GM13977 (cell line): ENCODE data around the gene NEK11.

ENCODE experiments used
- DNase-seq: peaks from one replicate; pipeline ENCODE4 v3.0.0; 2012; ENCODE audit warnings: low spot score
- in situ Hi-C: fragments of 300-500 bp; cut with MboI; formaldehyde crosslinking; loops from one replicate; pipeline ENCODE4 v1.12.0; 2022; ENCODE audit warnings: low sequenced_read_pairs, low pct_unique_long_range_greater_than_20kb, mixed read lengths, inconsistent platforms; ENCODE audit not compliant: unreplicated experiment
- TF ChIP-seq, protein P1 (sequence below): IDR thresholded peaks from 2 replicates; pipeline ENCODE4 v1.5.1; 2012; ENCODE audit warnings: mild to moderate bottlenecking, control low read depth; ENCODE audit not compliant: insufficient read depth; ENCODE audit errors: extremely low read depth, missing control alignments

NEK11 gene

DNA sequence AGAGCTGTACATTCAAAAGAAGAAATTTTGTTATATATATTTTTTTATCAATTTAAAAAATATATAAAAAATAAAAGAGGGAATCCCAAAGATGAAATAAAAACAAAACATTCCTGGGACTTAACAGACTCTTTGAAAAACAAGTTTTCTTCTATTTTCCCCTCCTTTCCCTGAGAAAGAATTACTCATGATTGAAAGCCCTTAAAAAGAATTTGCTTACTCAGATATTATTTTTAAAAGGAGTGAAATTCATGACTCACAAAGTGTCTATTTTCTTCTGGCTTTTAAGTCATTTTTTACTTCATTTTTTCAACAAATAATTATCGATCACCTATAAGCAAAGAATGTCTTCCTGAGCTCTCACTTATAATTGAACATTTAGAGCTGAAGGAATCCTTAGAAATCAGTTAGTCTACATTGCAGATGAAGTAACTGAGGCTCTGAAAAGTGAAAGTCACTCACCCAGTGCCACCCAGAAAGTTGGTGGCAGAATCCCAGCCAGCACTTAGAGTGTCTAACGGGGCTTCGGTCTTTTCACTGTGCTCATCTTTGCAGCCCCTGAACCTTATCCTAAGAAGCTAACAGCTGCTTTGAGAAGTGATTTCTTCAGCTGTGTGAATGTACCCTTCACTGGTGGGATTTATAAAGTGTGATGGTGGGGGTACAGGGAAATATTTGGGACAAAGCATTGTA lies 312.4 kb downstream of the NEK11 start:
- DNase-seq = no peak
- TF ChIP-seq, protein P1, sequence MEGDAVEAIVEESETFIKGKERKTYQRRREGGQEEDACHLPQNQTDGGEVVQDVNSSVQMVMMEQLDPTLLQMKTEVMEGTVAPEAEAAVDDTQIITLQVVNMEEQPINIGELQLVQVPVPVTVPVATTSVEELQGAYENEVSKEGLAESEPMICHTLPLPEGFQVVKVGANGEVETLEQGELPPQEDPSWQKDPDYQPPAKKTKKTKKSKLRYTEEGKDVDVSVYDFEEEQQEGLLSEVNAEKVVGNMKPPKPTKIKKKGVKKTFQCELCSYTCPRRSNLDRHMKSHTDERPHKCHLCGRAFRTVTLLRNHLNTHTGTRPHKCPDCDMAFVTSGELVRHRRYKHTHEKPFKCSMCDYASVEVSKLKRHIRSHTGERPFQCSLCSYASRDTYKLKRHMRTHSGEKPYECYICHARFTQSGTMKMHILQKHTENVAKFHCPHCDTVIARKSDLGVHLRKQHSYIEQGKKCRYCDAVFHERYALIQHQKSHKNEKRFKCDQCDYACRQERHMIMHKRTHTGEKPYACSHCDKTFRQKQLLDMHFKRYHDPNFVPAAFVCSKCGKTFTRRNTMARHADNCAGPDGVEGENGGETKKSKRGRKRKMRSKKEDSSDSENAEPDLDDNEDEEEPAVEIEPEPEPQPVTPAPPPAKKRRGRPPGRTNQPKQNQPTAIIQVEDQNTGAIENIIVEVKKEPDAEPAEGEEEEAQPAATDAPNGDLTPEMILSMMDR = no peak
- in situ Hi-C loops = no loop called here

GRCh38 chr3:131341761-131342160 lies 315.1 kb downstream of the NEK11 start:
- TF ChIP-seq, protein P1 = no peak
- in situ Hi-C loops = no loop called here
- no peak for DNase-seq

GRCh38 chr3:131348911-131349310 lies 322.2 kb downstream of the NEK11 start:
- in situ Hi-C loops = no loop called here
- TF ChIP-seq, protein P1 = no peak
- no peak for DNase-seq

GRCh38 chr3:131349454-131349853 lies 322.8 kb downstream of the NEK11 start:
- DNase-seq = no peak
- in situ Hi-C loops = no loop called here
- TF ChIP-seq, protein P1 = no peak

GRCh38 chr3:131349946-131350347 lies 323.3 kb downstream of the NEK11 start:
- in situ Hi-C loops = no loop called here
- no peak for DNase-seq
- TF ChIP-seq, protein P1 = no peak

DNA sequence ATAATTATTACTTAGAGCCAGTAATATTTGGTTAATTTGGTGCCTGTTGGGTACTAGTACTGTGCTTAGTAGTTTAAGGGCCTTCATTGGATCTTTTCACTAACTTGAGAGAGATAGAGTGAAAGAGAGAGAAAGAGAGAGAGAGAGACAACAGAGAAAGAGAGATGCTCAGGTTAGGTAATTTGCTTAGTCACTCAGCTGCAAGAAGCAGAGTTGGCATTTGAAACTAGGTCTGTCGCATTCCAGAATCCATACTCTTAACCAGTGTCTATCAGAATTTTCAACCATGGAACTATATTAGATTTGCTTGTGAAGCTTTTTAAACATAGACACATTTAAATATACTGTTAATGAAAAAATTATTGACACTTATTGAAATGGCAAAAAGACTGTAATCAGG lies 323.8 kb downstream of the NEK11 start:
- no peak for DNase-seq
- in situ Hi-C loops = no loop called here
- TF ChIP-seq, protein P1 = no peak
